Kidney (tissue), 22 donors: Measurements from ENCODE around the gene NGB. TPM values are rescaled to one million over a fixed set of nuclear protein-coding genes. Genes with fewer than 3 reads are reported as not detected.
A peak's percentile ranks its signal among the peaks of the same experiment; 100 is the strongest.
"Not testable (repeated sequence)": the region's sequence is repeated elsewhere in the genome, so short reads cannot be mapped to it uniquely, and the experiment has no call there.

ENCODE experiments used
- DNase-seq, 5 donors: peaks; one replicate each; pipeline ENCODE4 v3.0.0-alpha.2; 2013 to 2020
- FAIRE-seq: peaks from 2 replicates; lab custom pipeline; 2012; peaks lifted over from hg19 to GRCh38; lab: Jason Lieb, UNC
- H3K27ac ChIP-seq, 2 donors: one replicate each; pipeline ENCODE4 v1.7.0; 2013; ENCODE audit warnings: low read depth in 2 of 2, low read length in 2 of 2, inconsistent platforms in 1 of 2
- H3K27me3 ChIP-seq: one replicate; pipeline ENCODE4 v1.7.1; 2013; ENCODE audit warnings: low read length, inconsistent platforms; ENCODE audit not compliant: control insufficient read depth, insufficient read depth
- H3K36me3 ChIP-seq, 3 donors: one replicate each; pipeline versions ENCODE4 v1.7.0 to v1.7.1; 2013; ENCODE audit warnings: low read length in 3 of 3, control low read depth in 1 of 3, inconsistent platforms in 1 of 3; ENCODE audit not compliant: insufficient read depth in 3 of 3, control insufficient read depth in 2 of 3
- H3K4me1 ChIP-seq, 3 donors: one replicate each; pipeline versions ENCODE4 v1.7.0 to v1.7.1; 2013; ENCODE audit warnings: low read length in 3 of 3, inconsistent platforms in 1 of 3, low read depth in 1 of 3; ENCODE audit not compliant: control insufficient read depth in 2 of 3, insufficient read depth in 2 of 3
- H3K4me3 ChIP-seq, 3 donors: one replicate each; pipeline versions ENCODE4 v1.7.0 to v1.8.1; 2013; ENCODE audit warnings: low read length in 3 of 3, control low read depth in 1 of 3, inconsistent platforms in 1 of 3
- H3K9ac ChIP-seq, 3 donors: one replicate each; pipeline versions ENCODE4 v1.7.0 to v1.7.1; 2013; ENCODE audit warnings: low read length in 3 of 3, control low read depth in 1 of 3, inconsistent platforms in 1 of 3
- H3K9me3 ChIP-seq, 3 donors: one replicate each; pipeline versions ENCODE4 v1.7.0 to v1.7.1; 2013; ENCODE audit warnings: low read length in 3 of 3, control low read depth in 1 of 3, inconsistent platforms in 1 of 3; ENCODE audit not compliant: control insufficient read depth in 2 of 3, insufficient read depth in 1 of 3
- CTCF ChIP-seq: IDR thresholded peaks from 3 replicates; pipeline ENCODE4 v1.5.1; 2012; ENCODE audit warnings: mild to moderate bottlenecking, moderate library complexity, borderline replicate concordance; ENCODE audit not compliant: insufficient read depth; ENCODE audit errors: extremely low read depth
- intact Hi-C: fragments of 100-400 bp; cut with DNase I; formaldehyde crosslinking; loops from one replicate; pipeline ENCODE4 v1.11.1; 2022
- long read RNA-seq, 10 donors: library from polyadenylated mRNA in 1 of 10; unstranded in 1 of 10; transcript quantifications; one replicate each; pipeline ENCODE4 v2.0.0 and lab custom pipeline, GENCODE V29; 2021 to 2026
- polyA plus RNA-seq: library from polyadenylated mRNA; stranded (reverse); fragments of 350-450 nt; fragmentation: Illumina TruSeq; extraction: RNeasy Lipid Tissue Mini Kit (QIAGEN cat#74804); gene quantifications from one replicate; pipeline ENCODE4 v1.2.3, GENCODE V29; 2014; ENCODE audit warnings: low read depth, low replicate concordance; ENCODE audit not compliant: insufficient read depth
- total RNA-seq: library from RNA; stranded (reverse); fragmentation: NEBNext Ultra II Directional; extraction: Animal tissue kit (Norgen Biotek cat#: 25700); gene quantifications from one replicate; pipeline ENCODE4 v1.2.1, GENCODE V29; 2021
- donor health status: control.
- donor health status: control.
- donor health status: control.
- donor health status: control.
- donor health status: control.
- donor health status: DM: yes; HTN: yes; CAD: no.
- donor health status: Normal renal cell carcinoma (clear cell type).

The NGB gene
- not detected for total RNA-seq
- not detected for polyA plus RNA-seq
- long read RNA-seq, donor 1, result 0 reads
- long read RNA-seq, donor 2, result 0 reads
- long read RNA-seq, donor 3, result 0 reads
- long read RNA-seq, donor 4, result 0 reads
- long read RNA-seq, donor 5, result 0 reads
- long read RNA-seq, donor 6, result 0 reads
- long read RNA-seq, donor 7, result 0 reads
- long read RNA-seq, donor 8, result 0 reads
- long read RNA-seq, donor 9, result 0 reads
- long read RNA-seq, donor 10, result 0 reads

- Histone ChIP-seq H3K27ac (no peak within 1 kb of the TSS), H3K27me3 (peaks cover 4% of the 10 kb centered on the region), H3K4me1 (no peaks in the 10 kb centered on the region), H3K9me3 (peaks cover 0 to 17% (median 0%) of the 10 kb centered on the region in 3 donors), H3K4me3 (no peak within 1 kb of the TSS), H3K9ac (no peak within 1 kb of the TSS), H3K36me3 (peaks cover 0 to 1% (median 0%) of the 10 kb centered on the region in 3 donors)
- no peak for DNase-seq
- no peak for FAIRE-seq
- intact Hi-C loops, result no loop called here
- no peak for TF ChIP-seq CTCF
Measured at GRCh38 chr14:77271113-77271710, at the start of gene NGB. TSS of gene NGB (minus strand) at chr14:77271206. CDS start at chr14:77270937, 269 bp downstream.

GRCh38 chr14:77320238-77320935, 49.4 kb upstream of the NGB start, which contains the start of gene POMT2:
TSS of gene POMT2 (minus strand) at chr14:77320883. CDS start at chr14:77320681, 202 bp downstream.
- Histone ChIP-seq H3K9me3 (no peaks in the 10 kb centered on the region), H3K4me1 (peaks cover 3 to 14% (median 9%) of the 10 kb centered on the region in 3 donors), H3K4me3 (peak within 1 kb of the TSS; percentile 80 to 90 (median 86)), H3K27ac (peak within 1 kb of the TSS; percentile 99), H3K27me3 (no peaks in the 10 kb centered on the region), H3K36me3 (no peaks in the 10 kb centered on the region), H3K9ac (peak within 1 kb of the TSS; percentile 67 to 84 (median 79))
- TF ChIP-seq CTCF, result peak; percentile 35
- DNase-seq, result peak; percentile 95 to 98 (median 97)
- intact Hi-C loops, result no loop called here
- FAIRE-seq, result peak; percentile 21

- DNase-seq, result peak in 3 of 5 donors; percentile 45 to 72 (median 65)
Measured at GRCh38 chr14:77319422-77319821, 48.4 kb upstream of the NGB start.

GRCh38 chr14:77318756-77319155, 47.8 kb upstream of the NGB start:
- FAIRE-seq, H3K27ac ChIP-seq, H3K4me3 ChIP-seq, H3K9ac ChIP-seq, DNase-seq, H3K9me3 ChIP-seq, H3K27me3 ChIP-seq, H3K36me3 ChIP-seq: not testable (repeated sequence)
- intact Hi-C loops, result loop anchor here (10.0 kb wide), 1 partner anchor 444 kb away; no protein-coding TSS in a partner anchor
- peaks cover 3 to 24% (median 15%) of the 10 kb centered on the region in 3 donors for H3K4me1 ChIP-seq

More at GRCh38 chr14:77319422-77319821, 48.4 kb upstream of the NGB start:
- no peaks in the 10 kb centered on the region for H3K27me3 ChIP-seq
- H3K9ac ChIP-seq, result no peak overlapping the region
- H3K27ac ChIP-seq, result no peak overlapping the region
- peak overlapping the region in 2 of 3 donors; percentile 15 to 90 for H3K4me3 ChIP-seq
- no peak for FAIRE-seq
- intact Hi-C loops, result loop anchor here (10.0 kb wide), 1 partner anchor 445 kb away; no protein-coding TSS in a partner anchor
- H3K36me3 ChIP-seq, result no peaks in the 10 kb centered on the region
- TF ChIP-seq CTCF, result no peak
- no peaks in the 10 kb centered on the region for H3K9me3 ChIP-seq
- peaks cover 3 to 18% (median 13%) of the 10 kb centered on the region in 3 donors for H3K4me1 ChIP-seq
